Subcutaneous adipose tissue (tissue), 4 donors: Measurements from ENCODE around the gene TEX29. TPM values are rescaled to one million over a fixed set of nuclear protein-coding genes. Genes with fewer than 3 reads are reported as not detected.

Experiments
- CTCF ChIP-seq: fragments of 450-650 bp; IDR thresholded peaks from one replicate; pipeline ENCODE4 v1.5.1; 2016; ENCODE audit warnings: low read depth, mild to moderate bottlenecking, control low read depth, antibody characterized with exemption, moderate library complexity
- total RNA-seq, 4 donors: library from RNA; depleted of rRNA; stranded (reverse); fragments of >200 nt; gene quantifications; one replicate each; pipeline ENCODE4 v1.1.0, GENCODE V29; 2016

Gene TEX29
- total RNA-seq, 4 donors from 2014 or later: not detected

DNA sequence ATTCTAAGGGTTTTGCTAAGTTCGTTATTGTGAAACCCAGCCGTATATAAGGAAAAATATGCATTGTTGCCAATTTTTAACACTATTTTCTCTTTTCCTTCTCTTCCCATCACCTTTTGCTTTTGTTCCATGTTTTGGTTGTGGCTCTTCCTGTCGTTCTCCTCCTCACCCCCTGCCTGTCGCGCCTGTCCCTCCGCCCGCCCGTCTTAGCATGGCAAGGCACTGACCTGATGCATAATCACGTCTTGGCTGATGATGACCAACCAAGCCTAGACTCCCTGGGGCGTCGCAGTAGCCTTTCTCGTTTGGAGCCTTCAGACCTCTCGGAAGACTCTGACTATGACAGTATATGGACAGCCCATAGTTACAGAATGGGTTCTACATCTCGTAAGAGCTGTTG lies 28.5 kb upstream of the TEX29 start:
- TF ChIP-seq CTCF: no peak

GRCh38 chr13:111292710-111293485 lies 27.5 kb upstream of the TEX29 start:
- no peak for TF ChIP-seq CTCF

- no peak for TF ChIP-seq CTCF
Measured at GRCh38 chr13:111295886-111296285, 24.6 kb upstream of the TEX29 start.

GRCh38 chr13:111296417-111296816 lies 24.0 kb upstream of the TEX29 start:
- no peak for TF ChIP-seq CTCF

GRCh38 chr13:111298214-111298975 lies 22.0 kb upstream of the TEX29 start:
- TF ChIP-seq CTCF: no peak

DNA sequence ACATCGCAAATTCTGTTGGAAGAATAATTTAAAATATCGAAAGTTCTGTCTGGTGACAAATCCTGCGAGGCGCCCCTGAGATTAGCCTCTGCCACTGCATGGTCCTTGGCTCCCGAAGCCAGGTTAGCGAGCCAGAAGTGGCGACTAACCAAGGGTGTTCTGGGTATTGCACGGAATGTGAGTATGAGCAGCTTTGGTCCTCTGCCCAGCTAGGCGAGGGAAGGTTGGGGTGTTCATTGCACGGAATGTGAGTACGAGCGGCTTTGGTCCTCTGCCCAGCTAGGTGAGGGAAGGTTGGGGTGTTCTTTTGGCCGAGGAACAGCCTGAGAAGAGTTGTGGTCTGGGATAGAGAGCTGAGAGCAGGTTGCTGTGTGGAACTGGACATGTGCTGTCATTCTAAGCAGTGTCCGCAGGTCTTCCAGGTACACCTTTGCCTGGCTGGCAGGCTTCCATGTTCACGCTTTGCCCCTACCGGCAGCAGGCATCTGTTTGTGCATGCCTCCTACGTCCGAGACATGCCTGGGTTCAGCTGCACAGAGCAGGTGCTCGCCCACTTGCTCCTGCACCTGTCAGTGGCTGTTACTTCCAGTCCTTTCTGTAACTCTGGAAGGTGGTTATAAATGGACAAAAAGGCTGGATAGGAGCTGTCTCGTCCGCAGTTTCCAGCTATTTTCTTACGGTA lies 18.3 kb upstream of the TEX29 start:
- TF ChIP-seq CTCF: no peak

DNA sequence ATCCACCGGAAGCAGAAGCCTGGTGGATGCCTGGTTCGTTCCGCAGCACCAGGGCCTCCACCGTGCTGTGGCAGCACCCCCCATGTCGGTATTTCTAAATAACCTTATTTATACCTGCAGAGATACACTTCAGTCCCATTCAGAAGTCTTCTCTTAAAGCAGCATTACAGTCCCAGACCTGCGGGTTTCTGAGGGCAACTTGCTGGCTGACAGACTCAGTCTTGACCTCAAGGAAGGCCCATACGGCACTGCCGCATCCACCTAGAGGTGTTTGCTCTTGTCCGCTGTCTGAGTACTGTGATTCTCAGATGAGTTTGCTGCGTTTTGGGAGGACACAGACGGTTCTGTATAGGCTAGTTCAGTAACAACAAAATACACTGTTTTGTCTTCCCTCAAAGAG lies 16.9 kb upstream of the TEX29 start:
- no peak for TF ChIP-seq CTCF
